Suppressor macrophage (primary cell): ENCODE measurements around the gene IMP4.

ENCODE experiments used
- DNase-seq, 4 experiments: peaks; one replicate each; pipeline ENCODE4 v3.0.0-alpha.2; 2020 to 2022

IMP4 gene

DNA sequence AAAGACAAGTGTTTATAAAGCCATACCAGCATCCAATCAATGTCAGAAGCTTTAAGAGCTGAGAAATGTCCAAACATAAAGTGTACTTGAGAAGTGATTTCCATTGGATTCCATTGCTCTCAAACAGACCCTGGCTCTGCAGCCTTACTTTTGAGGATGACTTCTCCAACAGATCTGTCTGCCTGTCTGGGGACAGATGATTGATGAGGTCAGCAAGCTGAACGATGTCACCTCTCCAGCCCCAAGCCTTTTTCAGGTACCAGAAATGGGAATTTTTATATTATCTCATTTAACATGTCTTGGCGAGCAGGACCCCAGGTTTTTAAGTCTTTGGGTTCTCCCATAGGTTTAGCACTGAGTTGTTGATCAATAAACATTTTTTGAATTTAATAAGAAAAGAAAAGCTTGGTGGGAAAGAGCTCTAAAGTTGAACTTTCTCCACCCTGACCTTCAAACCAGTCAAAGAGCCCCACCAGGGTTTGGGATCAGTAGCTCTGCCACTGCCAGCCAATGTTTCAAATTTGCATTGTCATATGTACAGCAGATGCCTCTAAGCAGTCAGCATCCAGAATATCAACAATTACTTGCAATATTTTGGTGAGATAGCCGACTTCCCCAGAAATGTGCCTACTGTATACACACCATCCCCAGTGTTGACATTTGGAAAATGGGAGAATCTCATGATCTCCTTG, 35.7 kb downstream of the IMP4 start:
- no peak for DNase-seq

- DNase-seq, result no peak
Measured at GRCh38 chr2:130378898-130379214, 36.2 kb downstream of the IMP4 start.

- DNase-seq, result no peak
Measured at GRCh38 chr2:130380096-130380934, 37.6 kb downstream of the IMP4 start.

DNA sequence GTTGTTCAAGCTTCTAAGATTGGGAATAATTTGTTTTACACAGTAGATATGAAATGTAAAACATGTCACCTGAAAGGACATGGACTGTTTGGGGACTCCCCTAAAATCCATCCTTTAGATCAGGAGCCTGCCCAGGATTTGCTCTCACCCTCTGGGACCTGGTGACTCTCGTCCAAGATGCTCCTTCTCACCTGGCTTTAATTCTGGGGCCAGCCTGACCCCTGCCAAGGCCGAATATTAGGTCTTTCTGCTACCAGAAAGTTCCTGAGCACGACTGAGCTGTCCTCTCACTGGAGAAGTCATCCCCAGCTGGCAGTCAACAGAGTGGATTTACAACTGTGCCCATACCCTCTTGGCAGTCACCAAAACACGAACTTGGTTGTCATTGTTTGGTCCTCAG, 38.4 kb downstream of the IMP4 start:
- no peak for DNase-seq

DNA sequence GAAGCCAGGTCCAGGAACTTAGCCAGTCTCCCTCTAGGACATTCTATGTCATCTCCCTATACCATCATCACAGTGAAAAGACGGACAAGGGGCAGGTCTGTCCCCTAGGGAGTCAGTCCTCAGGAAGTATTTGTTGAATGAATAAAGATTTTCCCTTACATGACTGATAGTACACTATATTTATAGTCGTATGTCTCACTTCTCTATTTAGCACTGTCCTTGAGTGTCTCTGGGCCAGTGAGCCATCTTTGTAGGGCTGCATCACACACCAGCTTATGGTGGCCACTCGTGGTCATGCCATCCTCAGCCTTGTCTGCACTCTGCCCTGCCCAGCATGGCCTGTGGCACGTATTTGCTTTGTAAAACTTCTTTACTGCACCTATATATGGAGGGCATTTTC, 38.9 kb downstream of the IMP4 start:
- peak in 1 of 4 experiments; percentile 20 for DNase-seq

GRCh38 chr2:130382313-130382917, 39.7 kb downstream of the IMP4 start:
- no peak for DNase-seq

DNA sequence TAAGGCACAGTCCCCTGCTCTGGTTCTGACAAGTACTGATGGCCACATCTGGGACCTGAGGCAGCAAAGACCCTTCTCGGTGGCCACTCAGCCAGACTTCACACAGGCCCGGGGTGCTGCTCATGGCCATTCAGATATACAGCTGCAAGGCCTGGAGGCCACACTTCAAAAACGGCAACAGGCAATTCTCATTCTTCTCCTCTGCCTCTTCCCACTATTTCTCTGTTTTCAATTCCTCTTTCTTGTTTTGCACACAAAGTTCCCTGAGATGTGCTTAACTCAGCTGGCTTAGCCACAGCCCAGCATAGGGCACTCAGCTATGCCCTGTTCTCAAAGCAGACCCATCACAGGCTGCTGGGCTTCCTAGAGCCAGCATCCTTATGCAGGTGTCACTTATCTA, 43.0 kb downstream of the IMP4 start:
- peak; percentile 44 to 82 (median 72) for DNase-seq

DNA sequence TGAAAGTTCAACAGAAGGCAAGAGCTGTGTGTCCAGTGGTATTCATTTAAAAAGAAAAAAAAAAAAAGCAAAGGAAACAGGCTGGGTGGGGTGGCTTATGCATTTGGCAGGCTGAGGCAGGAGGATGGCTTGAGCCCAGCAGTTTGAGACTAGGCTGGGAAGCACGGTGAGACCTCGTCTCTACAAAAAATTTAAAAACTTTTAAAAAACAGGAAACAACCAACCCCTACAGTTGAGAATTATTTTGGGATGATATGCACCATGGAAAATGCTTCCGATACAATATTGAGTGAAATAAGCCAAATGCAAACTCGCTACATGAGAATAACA, 44.3 kb downstream of the IMP4 start:
- DNase-seq, result no peak

GRCh38 chr2:130387804-130388203, 45.1 kb downstream of the IMP4 start:
- no peak for DNase-seq

GRCh38 chr2:130388221-130388907, 45.7 kb downstream of the IMP4 start:
- DNase-seq, result no peak

- DNase-seq, result peak; percentile 43 to 72 (median 68)
Measured at GRCh38 chr2:130389358-130389757, 46.7 kb downstream of the IMP4 start.

- no peak for DNase-seq
Measured at GRCh38 chr2:130389783-130390182, 47.1 kb downstream of the IMP4 start.

DNA sequence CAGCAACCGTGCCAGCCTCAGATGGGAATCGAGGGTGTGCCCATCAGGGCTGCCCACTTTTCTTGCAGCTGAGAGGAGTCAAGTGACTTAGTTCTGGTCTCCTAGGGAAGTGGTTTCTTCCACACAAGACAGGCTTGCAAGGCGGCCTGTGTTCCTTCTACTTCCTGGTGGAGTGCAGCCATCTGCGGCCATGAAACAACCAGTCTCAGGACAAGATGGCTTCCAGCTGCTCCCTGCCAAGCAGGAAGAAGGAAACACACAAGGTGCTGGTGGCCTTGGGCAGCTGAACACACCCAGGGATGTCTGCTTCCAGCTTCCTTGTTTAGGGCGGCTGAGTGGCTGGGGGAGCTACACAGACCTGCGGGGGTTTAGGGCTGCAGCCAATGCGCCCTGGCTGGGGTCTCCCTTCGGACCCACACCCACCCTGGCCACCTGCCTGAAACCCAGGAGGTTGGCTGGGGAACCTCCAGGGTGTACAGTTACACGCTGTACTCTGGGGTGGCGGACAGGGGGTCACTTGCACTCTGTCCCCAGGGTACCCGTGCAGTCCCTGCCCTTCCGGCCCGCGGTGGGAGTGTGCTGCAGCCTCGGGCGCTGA, 47.9 kb downstream of the IMP4 start:
- peak; percentile 74 to 89 (median 86) for DNase-seq

DNA sequence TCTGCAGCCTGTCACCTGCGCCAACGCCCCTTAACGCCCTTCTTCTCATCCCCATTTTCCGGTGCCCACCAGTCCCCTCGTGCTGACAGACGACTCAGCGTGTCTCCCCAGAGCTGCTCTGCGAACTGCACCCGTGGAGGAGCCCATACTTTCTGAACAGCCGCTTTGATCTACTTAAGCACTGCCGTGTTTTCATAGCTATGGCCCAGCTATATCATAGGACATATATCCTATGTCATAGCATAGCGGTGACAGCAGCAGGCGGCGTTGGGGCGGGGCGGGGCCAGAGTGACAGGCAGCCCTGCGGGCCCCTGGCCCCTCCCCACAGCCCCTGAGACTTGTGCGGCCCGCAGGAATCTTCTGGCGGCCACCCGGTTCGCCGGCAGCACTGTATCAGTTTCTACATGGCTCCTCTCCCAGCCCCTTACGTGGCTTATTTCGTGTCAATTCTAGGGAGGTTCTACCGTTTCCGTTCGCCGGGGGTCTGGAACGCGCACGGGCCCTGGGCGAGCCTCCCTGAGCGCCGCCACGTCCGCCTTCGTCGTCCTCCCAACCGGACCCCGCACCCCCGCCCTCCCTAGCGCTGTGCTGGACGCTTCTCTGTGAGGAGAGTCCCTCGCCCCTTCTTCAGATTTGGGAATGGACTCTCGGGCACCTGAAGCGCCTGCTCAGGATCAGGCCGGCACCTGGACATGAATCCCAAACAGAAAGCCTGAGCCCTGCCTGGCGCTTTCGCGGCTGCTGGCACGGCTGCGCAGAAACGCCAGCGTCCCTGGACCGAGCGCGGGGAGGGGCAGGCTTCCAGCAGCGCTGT, 48.6 kb downstream of the IMP4 start:
- peak; percentile 84 to 92 (median 88) for DNase-seq

DNA sequence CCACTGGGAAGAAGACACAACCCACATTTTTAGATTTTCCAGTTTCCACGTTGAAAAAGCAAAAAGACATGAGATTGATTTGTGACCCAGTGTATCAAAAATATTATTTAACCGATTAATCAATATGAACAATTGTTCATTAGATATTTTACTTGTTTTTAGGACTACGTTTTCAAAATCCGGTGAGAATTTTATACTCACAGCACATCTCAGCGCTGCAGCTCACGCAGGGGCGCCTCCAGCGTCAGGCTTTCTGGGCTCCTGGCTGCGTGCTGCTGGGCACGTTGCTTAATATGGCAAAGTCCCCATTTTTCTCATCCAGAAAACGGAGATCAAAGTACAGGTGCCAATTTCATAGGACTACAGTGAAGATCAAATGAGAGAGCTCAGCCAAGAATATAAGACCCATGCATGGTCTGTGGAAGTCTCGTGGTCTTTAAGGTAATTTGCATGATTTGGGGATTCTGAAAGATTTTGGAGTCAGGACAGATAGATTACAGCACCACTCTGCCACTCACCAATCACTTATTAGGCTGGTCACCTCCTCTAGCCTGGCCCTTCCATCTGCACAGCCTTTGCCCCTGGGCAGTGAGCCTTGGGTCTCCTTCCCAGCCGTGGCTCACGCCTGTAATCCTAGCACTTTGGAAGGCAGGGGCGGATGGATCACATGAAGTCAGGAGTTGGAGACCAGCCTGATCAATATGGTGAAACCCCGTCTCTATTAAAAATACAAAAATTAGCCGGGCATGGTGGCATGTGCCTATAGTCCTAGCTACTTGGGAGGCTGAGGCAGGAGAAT, 49.4 kb downstream of the IMP4 start:
- DNase-seq, result peak; percentile 11 to 55 (median 44)

- DNase-seq, result no peak
Measured at GRCh38 chr2:130393318-130393910, 50.7 kb downstream of the IMP4 start.
